Endodermal cell (in vitro differentiated cells): ENCODE data around the gene AMIGO2. TPM values are rescaled to one million over a fixed set of nuclear protein-coding genes. Genes with fewer than 3 reads are reported as not detected.

Source experiments
- DNase-seq: peaks from one replicate; pipeline ENCODE4 v3.0.0-alpha.2; 2017
- H3K27ac ChIP-seq: 2 replicates; pipeline ENCODE4 v1.5.1; 2013; ENCODE audit warnings: mild to moderate bottlenecking, low read depth, low read length, moderate library complexity
- H3K27me3 ChIP-seq: 2 replicates; pipeline ENCODE4 v1.6.1; 2013; ENCODE audit warnings: mild to moderate bottlenecking, low read length, moderate library complexity; ENCODE audit not compliant: insufficient read depth, control insufficient read depth, poor library complexity, severe bottlenecking
- H3K36me3 ChIP-seq: 2 replicates; pipeline ENCODE4 v1.7.0; 2013; ENCODE audit warnings: mild to moderate bottlenecking, low read length, moderate library complexity; ENCODE audit not compliant: control insufficient read depth, insufficient read depth
- H3K4me1 ChIP-seq: one replicate; pipeline ENCODE4 v1.7.0; 2013; ENCODE audit warnings: low read length; ENCODE audit not compliant: control insufficient read depth, insufficient read depth
- H3K4me3 ChIP-seq: 2 replicates; pipeline ENCODE4 v1.5.1; 2013; ENCODE audit warnings: mild to moderate bottlenecking, low read length, moderate library complexity
- H3K9ac ChIP-seq: 2 replicates; pipeline ENCODE4 v1.6.1; 2013; ENCODE audit warnings: mild to moderate bottlenecking, low read length, moderate library complexity; ENCODE audit not compliant: poor library complexity, severe bottlenecking; ENCODE audit errors: extremely low read depth
- H3K9me3 ChIP-seq: 2 replicates; pipeline ENCODE4 v1.6.1; 2013; ENCODE audit warnings: mild to moderate bottlenecking, low read length, moderate library complexity; ENCODE audit not compliant: control insufficient read depth
- H3K27ac Mint-ChIP-seq: 2 replicates; pipeline ENCODE4 v1.8.0; 2020; ENCODE audit warnings: mixed read lengths
- H3K27me3 Mint-ChIP-seq: 2 replicates; pipeline ENCODE4 v1.8.0; 2021; ENCODE audit warnings: mild to moderate bottlenecking, mixed read lengths; ENCODE audit not compliant: insufficient read depth
- H3K36me3 Mint-ChIP-seq: 2 replicates; pipeline ENCODE4 v1.8.0; 2020; ENCODE audit warnings: low read depth, mixed read lengths
- H3K4me1 Mint-ChIP-seq: 2 replicates; pipeline ENCODE4 v1.8.0; 2020; ENCODE audit warnings: mixed read lengths
- H3K4me3 Mint-ChIP-seq: 2 replicates; pipeline ENCODE4 v1.8.0; 2020; ENCODE audit warnings: mild to moderate bottlenecking, moderate library complexity, mixed read lengths
- H3K9me3 Mint-ChIP-seq: 2 replicates; pipeline ENCODE4 v1.8.0; 2020; ENCODE audit warnings: mild to moderate bottlenecking, mixed read lengths
- CTCF ChIP-seq: fragments of 200-600 bp; sonication (generic); conservative IDR thresholded peaks from 2 replicates; pipeline ENCODE4 v1.5.0; 2021; ENCODE audit warnings: antibody characterized with exemption, mild to moderate bottlenecking
- WGBS, 2 experiments: methylation state at CpG; one replicate each; pipeline versions ENCODE4 v1.1.5 to v1.1.7; 2013; ENCODE audit warnings: missing lambda C conversion rate in 2 of 2, mixed read lengths in 1 of 2; ENCODE audit not compliant: insufficient coverage in 1 of 2, insufficient read length in 1 of 2; 5-methylcytosine and 5-hydroxymethylcytosine counted together
- total RNA-seq, 2 donors: library from RNA; stranded (reverse); fragmentation: NEBNext Ultra II Directional in 1 of 2; extraction: Animal tissue kit (Norgen Biotek cat#: 25700) in 1 of 2; gene quantifications; 2 replicates in 1 of 2; 3 replicates in 1 of 2; pipeline ENCODE4 v1.2.1, GENCODE V29; 2021

Gene AMIGO2
- total RNA-seq, 2 donors from 2014 or later, result 6.4 to 7.8 TPM

- H3K27ac ChIP-seq, result no peak overlapping the region
- peaks cover 7% of the 10 kb centered on the region for H3K4me1 ChIP-seq
- no peaks in the 10 kb centered on the region for H3K9me3 Mint-ChIP-seq
- DNase-seq, result no peak
- H3K27me3 Mint-ChIP-seq, result no peaks in the 10 kb centered on the region
- no peak overlapping the region for H3K4me3 Mint-ChIP-seq
- peaks cover 30% of the 10 kb centered on the region for H3K4me1 Mint-ChIP-seq
- no peaks in the 10 kb centered on the region for H3K9me3 ChIP-seq
- no peak overlapping the region for H3K4me3 ChIP-seq
- WGBS, 2 experiments, result 90 to 91% methylated on average over 4 to 10 of the region's 10 CpGs
- no peak for TF ChIP-seq CTCF
- H3K9ac ChIP-seq, result no peak overlapping the region
- no peaks in the 10 kb centered on the region for H3K27me3 ChIP-seq
- no peaks in the 10 kb centered on the region for H3K36me3 Mint-ChIP-seq
- no peaks in the 10 kb centered on the region for H3K36me3 ChIP-seq
- no peak overlapping the region for H3K27ac Mint-ChIP-seq
These were observed 26.3 kb upstream of the AMIGO2 start for GRCh38 chr12:47105914-47106674.

GRCh38 chr12:47102845-47103651 lies 23.3 kb upstream of the AMIGO2 start:
- Histone ChIP-seq H3K9me3 (no peaks in the 10 kb centered on the region), H3K27me3 (no peaks in the 10 kb centered on the region), H3K27ac (no peak overlapping the region), H3K36me3 (no peaks in the 10 kb centered on the region), H3K4me1 (peaks cover 7% of the 10 kb centered on the region), H3K9ac (no peak overlapping the region), H3K4me3 (no peak overlapping the region)
- DNase-seq, result no peak
- Mint-ChIP-seq H3K4me3 (no peak overlapping the region), H3K36me3 (no peaks in the 10 kb centered on the region), H3K27ac (no peak overlapping the region), H3K4me1 (peaks cover 30% of the 10 kb centered on the region), H3K9me3 (no peaks in the 10 kb centered on the region), H3K27me3 (no peaks in the 10 kb centered on the region)
- TF ChIP-seq CTCF, result no peak
- 90 to 95% methylated on average over 5 to 11 of the region's 11 CpGs for WGBS, 2 experiments

GRCh38 chr12:47102406-47102805 lies 22.6 kb upstream of the AMIGO2 start:
- Mint-ChIP-seq H3K36me3 (no peaks in the 10 kb centered on the region), H3K4me1 (peaks cover 30% of the 10 kb centered on the region), H3K9me3 (no peaks in the 10 kb centered on the region), H3K27ac (no peak overlapping the region), H3K4me3 (no peak overlapping the region), H3K27me3 (no peaks in the 10 kb centered on the region)
- peaks cover 6% of the 10 kb centered on the region for H3K4me1 ChIP-seq
- no peaks in the 10 kb centered on the region for H3K36me3 ChIP-seq
- DNase-seq, result no peak
- no peak for TF ChIP-seq CTCF
- no peak overlapping the region for H3K27ac ChIP-seq
- H3K27me3 ChIP-seq, result no peaks in the 10 kb centered on the region
- WGBS, 2 experiments, result 79% methylated on average over 2 of the region's 4 CpGs; no CpG with 5 or more reads in 1 of the 2 experiments
- H3K9ac ChIP-seq, result no peak overlapping the region
- no peaks in the 10 kb centered on the region for H3K9me3 ChIP-seq
- no peak overlapping the region for H3K4me3 ChIP-seq
